SK-N-SH treated with all-trans-retinoic acid at 6 μM for 48 hours (cell line): ENCODE measurements around the gene NALCN.

Experiments used
- ATAC-seq: fragments of 200-7000 bp; cut with Tn5 transposase; 3 replicates; pipeline ENCODE4 v1.9.1; 2020; ENCODE audit warnings: mild to moderate bottlenecking, moderate library complexity
- ARNTL ChIP-seq: fragments of 450-650 bp; formaldehyde crosslinking; IDR thresholded peaks from 2 replicates; pipeline ENCODE4 v1.5.0; 2020; ENCODE audit warnings: low read depth, mild to moderate bottlenecking, moderate library complexity, borderline replicate concordance
- BACH2 ChIP-seq: fragments of 250-450 bp; sonication (Bioruptor Pico); IDR thresholded peaks from 2 replicates; pipeline ENCODE4 v1.9.0; 2021; ENCODE audit warnings: mild to moderate bottlenecking, borderline replicate concordance
- CSRNP3 ChIP-seq: fragments of 250-450 bp; sonication (Bioruptor Pico); IDR thresholded peaks from 2 replicates; pipeline ENCODE4 v1.5.1; 2021; ENCODE audit warnings: mild to moderate bottlenecking, moderate library complexity
- ESRRG ChIP-seq: fragments of 250-450 bp; sonication (Bioruptor Pico); IDR thresholded peaks from 2 replicates; pipeline ENCODE4 v1.6.1; 2021; ENCODE audit warnings: mild to moderate bottlenecking
- GLIS3 ChIP-seq: fragments of 250-450 bp; sonication (Bioruptor Pico); IDR thresholded peaks from 2 replicates; pipeline ENCODE4 v1.5.0; 2020; ENCODE audit warnings: mild to moderate bottlenecking, moderate library complexity
- ISL1 ChIP-seq: fragments of 250-450 bp; sonication (Bioruptor Pico); IDR thresholded peaks from 2 replicates; pipeline ENCODE4 v2.1.2; 2022; ENCODE audit warnings: mild to moderate bottlenecking, moderate library complexity
- OSR1 ChIP-seq: fragments of 250-450 bp; sonication (Bioruptor Pico); IDR thresholded peaks from 2 replicates; pipeline ENCODE4 v1.8.0; 2022; ENCODE audit warnings: moderate library complexity, mild to moderate bottlenecking, inconsistent platforms
- PPARA ChIP-seq: fragments of 250-450 bp; sonication (Bioruptor Pico); IDR thresholded peaks from 2 replicates; pipeline ENCODE4 v1.5.0; 2020; ENCODE audit warnings: mild to moderate bottlenecking, borderline replicate concordance
- SNAI2 ChIP-seq: fragments of 250-450 bp; sonication (Bioruptor Pico); IDR thresholded peaks from 2 replicates; pipeline ENCODE4 v1.5.0; 2020; ENCODE audit warnings: mild to moderate bottlenecking, moderate library complexity
- TCF4 ChIP-seq: fragments of 250-450 bp; sonication (Bioruptor Pico); IDR thresholded peaks from 2 replicates; pipeline ENCODE4 v1.8.0; 2021; ENCODE audit warnings: mild to moderate bottlenecking, moderate library complexity, borderline replicate concordance
- TOX ChIP-seq: fragments of 250-450 bp; sonication (Bioruptor Pico); IDR thresholded peaks from 2 replicates; pipeline ENCODE4 v1.8.0; 2021; ENCODE audit warnings: mild to moderate bottlenecking, moderate library complexity, borderline replicate concordance
- TSHZ2 ChIP-seq: fragments of 250-450 bp; sonication (Bioruptor Pico); IDR thresholded peaks from 2 replicates; pipeline ENCODE4 v1.5.0; 2020; ENCODE audit warnings: mild to moderate bottlenecking, moderate library complexity
- ZC3H10 ChIP-seq: fragments of 250-450 bp; sonication (Bioruptor Pico); IDR thresholded peaks from 2 replicates; pipeline ENCODE4 v1.5.1; 2021; ENCODE audit warnings: mild to moderate bottlenecking, moderate library complexity
- ZFP30 ChIP-seq: fragments of 450-650 bp; formaldehyde crosslinking; IDR thresholded peaks from 2 replicates; pipeline ENCODE4 v1.5.0; 2022; ENCODE audit warnings: mild to moderate bottlenecking, moderate library complexity
- ZNF565 ChIP-seq: fragments of 450-650 bp; formaldehyde crosslinking; conservative IDR thresholded peaks from 2 replicates; pipeline ENCODE4 v1.5.0; 2020; ENCODE audit warnings: low read depth, mild to moderate bottlenecking, moderate library complexity
- ZNF70 ChIP-seq: fragments of 450-650 bp; formaldehyde crosslinking; IDR thresholded peaks from 2 replicates; pipeline ENCODE4 v1.5.0; 2020; ENCODE audit warnings: mild to moderate bottlenecking, moderate library complexity
- ZNF8 ChIP-seq: fragments of 450-650 bp; formaldehyde crosslinking; IDR thresholded peaks from 2 replicates; pipeline ENCODE4 v1.5.0; 2020; ENCODE audit warnings: mild to moderate bottlenecking, moderate library complexity
- TF ChIP-seq, protein P1 (sequence below): fragments of 250-450 bp; sonication (Bioruptor Pico); IDR thresholded peaks from 2 replicates; pipeline ENCODE4 v1.8.0; 2021; ENCODE audit warnings: low read depth, mild to moderate bottlenecking, moderate library complexity, borderline replicate concordance
- TF ChIP-seq, protein P2 (sequence below): fragments of 250-450 bp; sonication (Bioruptor Pico); IDR thresholded peaks from 2 replicates; pipeline ENCODE4 v1.5.1; 2020; ENCODE audit warnings: low read depth, mild to moderate bottlenecking, moderate library complexity
- TF ChIP-seq, protein P3 (sequence below): fragments of 250-450 bp; sonication (Bioruptor Pico); IDR thresholded peaks from 2 replicates; pipeline ENCODE4 v1.8.0; 2020; ENCODE audit warnings: mild to moderate bottlenecking, moderate library complexity, borderline replicate concordance

The NALCN gene

DNA sequence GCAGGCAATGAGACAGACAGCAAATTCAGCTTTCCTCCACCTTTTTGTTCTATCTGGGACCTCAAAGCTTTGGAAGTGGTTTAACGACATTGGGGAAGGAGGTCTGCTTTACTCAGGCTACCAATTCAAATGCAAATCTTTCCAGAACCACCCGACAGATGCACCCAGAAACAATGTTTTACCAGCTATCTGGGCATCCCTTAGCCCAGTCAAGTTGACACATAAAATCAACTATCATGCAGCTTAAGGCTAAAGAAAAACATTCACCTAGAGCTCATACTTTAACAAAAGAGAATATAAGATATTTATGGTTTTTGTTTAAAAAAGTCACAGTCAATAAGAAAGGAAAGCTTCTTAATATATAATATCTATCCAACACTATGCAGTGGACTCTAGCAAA, 246.0 kb downstream of the NALCN start:
- no peak for ATAC-seq
- TF ChIP-seq BACH2 (CRISPR knock-in tag), result no peak
- TF ChIP-seq GLIS3, result no peak
- TF ChIP-seq ZNF70 (CRISPR knock-in tag), result no peak
- TF ChIP-seq PPARA (CRISPR knock-in tag), result no peak
- TF ChIP-seq TSHZ2 (CRISPR knock-in tag), result no peak
- no peak for TF ChIP-seq ZNF565
- TF ChIP-seq OSR1 (CRISPR knock-in tag), result no peak
- no peak for TF ChIP-seq ZNF8 (CRISPR knock-in tag)
- no peak for TF ChIP-seq TOX
- TF ChIP-seq ARNTL (CRISPR knock-in tag), result no peak
- TF ChIP-seq, protein P1, sequence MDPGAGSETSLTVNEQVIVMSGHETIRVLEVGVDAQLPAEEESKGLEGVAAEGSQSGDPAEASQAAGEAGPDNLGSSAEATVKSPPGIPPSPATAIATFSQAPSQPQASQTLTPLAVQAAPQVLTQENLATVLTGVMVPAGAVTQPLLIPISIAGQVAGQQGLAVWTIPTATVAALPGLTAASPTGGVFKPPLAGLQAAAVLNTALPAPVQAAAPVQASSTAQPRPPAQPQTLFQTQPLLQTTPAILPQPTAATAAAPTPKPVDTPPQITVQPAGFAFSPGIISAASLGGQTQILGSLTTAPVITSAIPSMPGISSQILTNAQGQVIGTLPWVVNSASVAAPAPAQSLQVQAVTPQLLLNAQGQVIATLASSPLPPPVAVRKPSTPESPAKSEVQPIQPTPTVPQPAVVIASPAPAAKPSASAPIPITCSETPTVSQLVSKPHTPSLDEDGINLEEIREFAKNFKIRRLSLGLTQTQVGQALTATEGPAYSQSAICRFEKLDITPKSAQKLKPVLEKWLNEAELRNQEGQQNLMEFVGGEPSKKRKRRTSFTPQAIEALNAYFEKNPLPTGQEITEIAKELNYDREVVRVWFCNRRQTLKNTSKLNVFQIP (CRISPR knock-in tag), result no peak
- no peak for TF ChIP-seq ISL1 (CRISPR knock-in tag)
- TF ChIP-seq, protein P2, sequence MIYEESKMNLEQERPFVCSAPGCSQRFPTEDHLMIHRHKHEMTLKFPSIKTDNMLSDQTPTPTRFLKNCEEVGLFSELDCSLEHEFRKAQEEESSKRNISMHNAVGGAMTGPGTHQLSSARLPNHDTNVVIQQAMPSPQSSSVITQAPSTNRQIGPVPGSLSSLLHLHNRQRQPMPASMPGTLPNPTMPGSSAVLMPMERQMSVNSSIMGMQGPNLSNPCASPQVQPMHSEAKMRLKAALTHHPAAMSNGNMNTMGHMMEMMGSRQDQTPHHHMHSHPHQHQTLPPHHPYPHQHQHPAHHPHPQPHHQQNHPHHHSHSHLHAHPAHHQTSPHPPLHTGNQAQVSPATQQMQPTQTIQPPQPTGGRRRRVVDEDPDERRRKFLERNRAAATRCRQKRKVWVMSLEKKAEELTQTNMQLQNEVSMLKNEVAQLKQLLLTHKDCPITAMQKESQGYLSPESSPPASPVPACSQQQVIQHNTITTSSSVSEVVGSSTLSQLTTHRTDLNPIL, result no peak
- no peak for TF ChIP-seq CSRNP3
- no peak for TF ChIP-seq ZFP30 (CRISPR knock-in tag)
- TF ChIP-seq, protein P3, sequence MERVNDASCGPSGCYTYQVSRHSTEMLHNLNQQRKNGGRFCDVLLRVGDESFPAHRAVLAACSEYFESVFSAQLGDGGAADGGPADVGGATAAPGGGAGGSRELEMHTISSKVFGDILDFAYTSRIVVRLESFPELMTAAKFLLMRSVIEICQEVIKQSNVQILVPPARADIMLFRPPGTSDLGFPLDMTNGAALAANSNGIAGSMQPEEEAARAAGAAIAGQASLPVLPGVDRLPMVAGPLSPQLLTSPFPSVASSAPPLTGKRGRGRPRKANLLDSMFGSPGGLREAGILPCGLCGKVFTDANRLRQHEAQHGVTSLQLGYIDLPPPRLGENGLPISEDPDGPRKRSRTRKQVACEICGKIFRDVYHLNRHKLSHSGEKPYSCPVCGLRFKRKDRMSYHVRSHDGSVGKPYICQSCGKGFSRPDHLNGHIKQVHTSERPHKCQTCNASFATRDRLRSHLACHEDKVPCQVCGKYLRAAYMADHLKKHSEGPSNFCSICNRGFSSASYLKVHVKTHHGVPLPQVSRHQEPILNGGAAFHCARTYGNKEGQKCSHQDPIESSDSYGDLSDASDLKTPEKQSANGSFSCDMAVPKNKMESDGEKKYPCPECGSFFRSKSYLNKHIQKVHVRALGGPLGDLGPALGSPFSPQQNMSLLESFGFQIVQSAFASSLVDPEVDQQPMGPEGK (CRISPR knock-in tag), result no peak
- no peak for TF ChIP-seq ZC3H10
- TF ChIP-seq SNAI2 (CRISPR knock-in tag), result no peak

- no peak; the same call in 2 of the 3 replicates for ATAC-seq
- no peak for TF ChIP-seq TSHZ2 (CRISPR knock-in tag)
- TF ChIP-seq GLIS3, result no peak
- no peak for TF ChIP-seq ISL1 (CRISPR knock-in tag)
- no peak for TF ChIP-seq TOX
- no peak for TF ChIP-seq ZNF8 (CRISPR knock-in tag)
- TF ChIP-seq TCF4 (CRISPR knock-in tag), result no peak
- TF ChIP-seq OSR1 (CRISPR knock-in tag), result no peak
- no peak for TF ChIP-seq ESRRG (CRISPR knock-in tag)
- TF ChIP-seq, protein P2, result no peak
- no peak for TF ChIP-seq ARNTL (CRISPR knock-in tag)
- no peak for TF ChIP-seq ZFP30 (CRISPR knock-in tag)
- TF ChIP-seq ZNF565, result no peak
- no peak for TF ChIP-seq SNAI2 (CRISPR knock-in tag)
- TF ChIP-seq, all 23 proteins: peak for 0
Observed at GRCh38 chr13:101157261-101157660, 259.0 kb downstream of the NALCN start.
